ENCODE data around the gene LMF2. TPM values are rescaled to one million over a fixed set of nuclear protein-coding genes. Genes with fewer than 3 reads are reported as not detected.
A peak's percentile ranks its signal among the peaks of the same experiment; 100 is the strongest.

Gene LMF2
- total RNA-seq, 1 experiment from 2014 or later, result 56.9 TPM

DNA sequence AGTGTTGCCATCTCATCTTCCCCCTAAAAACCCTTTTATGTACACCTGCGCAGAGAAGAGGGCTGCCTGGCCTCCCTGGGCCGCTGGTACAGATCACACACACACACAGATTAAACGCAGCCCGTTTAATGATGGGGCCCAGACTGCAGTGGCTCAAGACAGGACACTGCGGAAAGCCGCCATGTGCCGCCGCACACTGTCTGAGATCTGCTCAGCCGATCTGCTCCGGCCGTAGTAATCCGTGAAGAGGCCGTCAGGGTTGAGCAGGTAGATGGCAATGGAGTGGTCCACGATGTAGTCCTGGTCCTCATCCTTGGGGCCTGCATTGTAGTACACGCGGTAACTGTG lies 15.9 kb upstream of the LMF2 start:
- H3K4me3 ChIP-seq (replicated peaks in 1 of 2; ENCODE audit: low read depth in 1 of 2, low read length in 2 of 2), result no peak overlapping the region
- H3K79me2 ChIP-seq (ENCODE audit: insufficient read depth, low read length), result peaks cover 25% of the 10 kb centered on the region
- TF ChIP-seq ATF3 (IDR thresholded peaks at IDR 0.05), result no peak
- no peak for TF ChIP-seq ZNF274 (IDR thresholded peaks at IDR 0.05; ENCODE audit: low read depth, low read length)
- no peak for TF ChIP-seq ZBTB33 (IDR thresholded peaks at IDR 0.05; ENCODE audit: extremely low read depth, insufficient replicate concordance, low read length)
- no peak for TF ChIP-seq SRF (IDR thresholded peaks at IDR 0.05; ENCODE audit: low read depth)
- no peak for TF ChIP-seq YY1 (IDR thresholded peaks at IDR 0.05; ENCODE audit: extremely low read depth, insufficient replicate concordance, low read depth, low read length)
- no peak for TF ChIP-seq RAD21 (IDR thresholded peaks at IDR 0.05; ENCODE audit: low read depth)
- TF ChIP-seq ZFX (IDR thresholded peaks at IDR 0.05), result no peak
- TF ChIP-seq TCF7L2 (IDR thresholded peaks at IDR 0.05; ENCODE audit: borderline replicate concordance, extremely low read depth, insufficient read depth, insufficient read length), result no peak
- TF ChIP-seq SP1 (IDR thresholded peaks at IDR 0.05; ENCODE audit: low read depth), result no peak
- no peak for TF ChIP-seq POLR2A (IDR thresholded peaks at IDR 0.05; ENCODE audit: borderline replicate concordance, extremely low read depth, insufficient read depth, insufficient read length)
- no peak for TF ChIP-seq CBX3 (IDR thresholded peaks at IDR 0.05; ENCODE audit: low read depth)
- no peaks in the 10 kb centered on the region for H3K9me3 ChIP-seq (ENCODE audit: control insufficient read depth in 1 of 2, insufficient read depth in 1 of 2, low read depth in 1 of 2, low read length in 2 of 2)
- no peak overlapping the region for H2AFZ ChIP-seq (ENCODE audit: low read depth, low read length, poor library complexity, severe bottlenecking)
- ChIA-PET CTCF (no interaction called here), RAD21 (ENCODE audit: low non-redundant PET in 1 of 2, low total read pairs in 2 of 2, uncharacterized antibody in 2 of 2, unreplicated experiment in 2 of 2) (no interaction called here), POLR2A (no interaction called here)
- peaks cover 13 to 43% of the 10 kb centered on the region in 2 experiments; a peak in 3 of 4 replicates for H3K4me1 ChIP-seq (ENCODE audit: control insufficient read depth in 1 of 2, insufficient read depth in 2 of 2, low read length in 2 of 2)
- H3K27ac ChIP-seq (ENCODE audit: low read depth, low read length), result peak overlapping the region; percentile 100; the same call in 1 of the 2 replicates
- H4K20me1 ChIP-seq (ENCODE audit: insufficient read depth), result no peaks in the 10 kb centered on the region
- no peaks in the 10 kb centered on the region for H3K27me3 ChIP-seq (ENCODE audit: insufficient read depth, low read length)
- no peak for DNase-seq (ENCODE audit: low read depth, low spot score)
- peaks cover 0 to 19% of the 10 kb centered on the region in 2 experiments; a peak in 2 of 4 replicates for H3K36me3 ChIP-seq (ENCODE audit: control insufficient read depth in 1 of 2, insufficient read depth in 2 of 2, low read length in 2 of 2)
- intact Hi-C loops (cut with micrococcal nuclease), result no loop called here
- no peak overlapping the region for H3K9ac ChIP-seq (ENCODE audit: low read length)
- H3K9me2 ChIP-seq (ENCODE audit: insufficient read depth), result no peaks in the 10 kb centered on the region
- ATAC-seq, result no peak
- BruUV-seq (replicated peaks), result no TSS peak
- no peak overlapping the region; the same call in 1 of the 2 replicates for H3K4me2 ChIP-seq (ENCODE audit: low read length)
